ENCODE measurements around the gene UBAC2. TPM values are rescaled to one million over a fixed set of nuclear protein-coding genes. Genes with fewer than 3 reads are reported as not detected.

Gene UBAC2
- total and polyA plus RNA-seq, 11 donors = 32.6 to 66.9 (median 48.5) TPM

GRCh38 chr13:99305158-99305557, 104.5 kb downstream of the UBAC2 start:
- H3K4me1 ChIP-seq = peaks cover 0 to 86% (median 9%) of the 10 kb centered on the region in 12 donors
- no peak for ATAC-seq

GRCh38 chr13:99305566-99305965, 104.9 kb downstream of the UBAC2 start:
- 91 to 97% (median 95%) methylated on average over 8 of the region's 8 CpGs for WGBS, 4 donors
- H3K4me3 ChIP-seq = peak overlapping the region in 7 of 12 donors; percentile 10 to 57 (median 19)

More at GRCh38 chr13:99305158-99305557, 104.5 kb downstream of the UBAC2 start:
- whole genome bisulfite sequencing, 4 donors = 62 to 76% (median 68%) methylated on average over 5 of the region's 5 CpGs
- no peak for DNase-seq
- TF ChIP-seq POLR2A (IDR thresholded peaks at IDR 0.05) (no peak), CTCF (IDR thresholded peaks at IDR 0.05) (no peak)
- H3K36me3 ChIP-seq = peaks cover 0 to 4% (median 0%) of the 10 kb centered on the region in 9 donors
- H3K27ac ChIP-seq = peak overlapping the region in 2 of 12 donors; percentile 74 to 78
- intact Hi-C loops (cut with DNase I) = no loop called here
- H3K9me3 ChIP-seq = no peaks in the 10 kb centered on the region
- no peaks in the 10 kb centered on the region for H3K27me3 ChIP-seq
- peak overlapping the region in 5 of 12 donors; percentile 10 to 57 (median 23) for H3K4me3 ChIP-seq

GRCh38 chr13:99307247-99307646, 106.6 kb downstream of the UBAC2 start, which contains the start of gene GPR183:
GPR183 (minus strand) TSS chr13:99307399; CDS start chr13:99296145, 11,254 bp downstream.
- ATAC-seq = peak; percentile 56 to 81 (median 63)
- Histone ChIP-seq H3K36me3 (peaks cover 0 to 4% (median 0%) of the 10 kb centered on the region in 9 donors), H3K27me3 (no peaks in the 10 kb centered on the region), H3K4me1 (peaks cover 0 to 92% (median 12%) of the 10 kb centered on the region in 12 donors), H3K9me3 (no peaks in the 10 kb centered on the region), H3K4me3 (peak within 1 kb of the TSS in 7 of 12 donors; percentile 10 to 57 (median 19)), H3K27ac (peak within 1 kb of the TSS in 10 of 12 donors; percentile 3 to 78 (median 30))
- intact Hi-C loops (cut with DNase I) = no loop called here
- no peak for DNase-seq
- TF ChIP-seq CTCF (IDR thresholded peaks at IDR 0.05) = peak in 1 of 12 donors; percentile 0
- peak in 1 of 2 donors; percentile 25 for TF ChIP-seq POLR2A (IDR thresholded peaks at IDR 0.05)
- 13 to 33% (median 17%) methylated on average over 4 of the region's 4 CpGs for WGBS, 4 donors

More at GRCh38 chr13:99305566-99305965, 104.9 kb downstream of the UBAC2 start:
- no peak for DNase-seq
- no peak for ATAC-seq
- intact Hi-C loops (cut with DNase I) = no loop called here
- Histone ChIP-seq H3K27ac (peak overlapping the region in 3 of 12 donors; percentile 20 to 78 (median 74)), H3K9me3 (no peaks in the 10 kb centered on the region), H3K36me3 (peaks cover 0 to 4% (median 0%) of the 10 kb centered on the region in 9 donors), H3K27me3 (no peaks in the 10 kb centered on the region), H3K4me1 (peaks cover 0 to 86% (median 9%) of the 10 kb centered on the region in 12 donors)
- no peak for TF ChIP-seq CTCF (IDR thresholded peaks at IDR 0.05)
- TF ChIP-seq POLR2A (IDR thresholded peaks at IDR 0.05) = no peak

- H3K4me3 ChIP-seq = peak overlapping the region in 1 of 12 donors; percentile 3
- TF ChIP-seq POLR2A (IDR thresholded peaks at IDR 0.05) (no peak), CTCF (IDR thresholded peaks at IDR 0.05) (no peak)
- H3K27ac ChIP-seq = peak overlapping the region in 9 of 12 donors; percentile 11 to 78 (median 31)
- 32 to 39% (median 35%) methylated on average over 6 of the region's 6 CpGs for WGBS, 4 donors
- ATAC-seq (peak in 3 of 4 donors; percentile 47 to 74 (median 58)), DNase-seq (peak in 1 of 5 donors; percentile 41)
- no peaks in the 10 kb centered on the region for H3K9me3 ChIP-seq
- H3K4me1 ChIP-seq = peaks cover 0 to 91% (median 12%) of the 10 kb centered on the region in 12 donors
- H3K27me3 ChIP-seq = no peaks in the 10 kb centered on the region
- H3K36me3 ChIP-seq = peaks cover 0 to 4% (median 0%) of the 10 kb centered on the region in 9 donors
- intact Hi-C loops (cut with DNase I) = no loop called here
Measured at GRCh38 chr13:99307648-99308339, 107.1 kb downstream of the UBAC2 start.

Measured in heart left ventricle (tissue), 16 donors.